H1 (cell line): ENCODE results near the gene MTF1. TPM values are rescaled to one million over a fixed set of nuclear protein-coding genes. Genes with fewer than 3 reads are reported as not detected.

Experiments used
- CHD2 ChIP-seq: IDR thresholded peaks from 2 replicates; pipeline ENCODE4 v1.6.1; 2012; ENCODE audit warnings: low read length, improper control_type of control experiment
- EZH2 ChIP-seq: fragments of 200-600 bp; sonication (generic); IDR thresholded peaks from 2 replicates; pipeline ENCODE4 v1.7.1; 2012; ENCODE audit warnings: low read depth, mild to moderate bottlenecking, moderate library complexity, low read length, inconsistent platforms; ENCODE audit not compliant: severe bottlenecking
- GABPA ChIP-seq: IDR thresholded peaks from 2 replicates; pipeline ENCODE4 v1.6.1; 2011; ENCODE audit warnings: mild to moderate bottlenecking, low read length, moderate library complexity, borderline replicate concordance; ENCODE audit not compliant: insufficient read depth
- PHF8 ChIP-seq: fragments of 200-600 bp; sonication (generic); conservative IDR thresholded peaks from 2 replicates; pipeline ENCODE4 v1.7.1; 2012; ENCODE audit warnings: low read depth, mild to moderate bottlenecking, inconsistent platforms, low read length, moderate library complexity
- POU5F1 ChIP-seq: IDR thresholded peaks from 2 replicates; pipeline ENCODE4 v1.6.1; 2011; ENCODE audit warnings: low read depth, mild to moderate bottlenecking, low read length, moderate library complexity
- SIX5 ChIP-seq: IDR thresholded peaks from 2 replicates; pipeline ENCODE4 v1.6.1; 2011; ENCODE audit warnings: mild to moderate bottlenecking, low read depth, low read length
- polyA plus RNA-seq, 7 experiments: library from polyadenylated mRNA; depleted of rRNA in 3 of 7; stranded (reverse) in 5 of 7; unstranded in 2 of 7; fragments of >200 nt in 5 of 7; fragments of 200-250 nt in 2 of 7; gene quantifications; 1 replicate in 5 of 7; 2 replicates in 1 of 7; 4 replicates in 1 of 7; pipeline versions ENCODE4 v1.2.1 to v1.2.3, GENCODE V29; 2011 to 2013; ENCODE audit warnings: missing spikeins in 2 of 7, mixed read lengths in 2 of 7
- total RNA-seq: library from RNA; stranded (reverse); fragmentation: NEBNext Ultra II Directional; extraction: Animal tissue kit (Norgen Biotek cat#: 25700); gene quantifications from 2 replicates; pipeline ENCODE4 v1.2.1, GENCODE V29; 2021
- TF ChIP-seq, protein P1 (sequence below): fragments of 300-600 bp; sonication (generic); IDR thresholded peaks from 2 replicates; pipeline ENCODE4 v1.7.1; 2012; ENCODE audit warnings: low read length, moderate library complexity, mild to moderate bottlenecking, inconsistent platforms; ENCODE audit not compliant: insufficient replicate concordance
- TF ChIP-seq, protein P2 (sequence below): IDR thresholded peaks from 2 replicates; pipeline ENCODE4 v1.6.1; 2012; ENCODE audit warnings: inconsistent platforms

MTF1 gene
- total and polyA plus RNA-seq, 2 of the 8 experiments (the other 6 are each of a cell fraction or from before 2014, with no cell fraction given) = 4.0 to 15.5 TPM

GRCh38 chr1:37762516-37762915 lies 96.9 kb downstream of the MTF1 start (continued):
- TF ChIP-seq, protein P1, sequence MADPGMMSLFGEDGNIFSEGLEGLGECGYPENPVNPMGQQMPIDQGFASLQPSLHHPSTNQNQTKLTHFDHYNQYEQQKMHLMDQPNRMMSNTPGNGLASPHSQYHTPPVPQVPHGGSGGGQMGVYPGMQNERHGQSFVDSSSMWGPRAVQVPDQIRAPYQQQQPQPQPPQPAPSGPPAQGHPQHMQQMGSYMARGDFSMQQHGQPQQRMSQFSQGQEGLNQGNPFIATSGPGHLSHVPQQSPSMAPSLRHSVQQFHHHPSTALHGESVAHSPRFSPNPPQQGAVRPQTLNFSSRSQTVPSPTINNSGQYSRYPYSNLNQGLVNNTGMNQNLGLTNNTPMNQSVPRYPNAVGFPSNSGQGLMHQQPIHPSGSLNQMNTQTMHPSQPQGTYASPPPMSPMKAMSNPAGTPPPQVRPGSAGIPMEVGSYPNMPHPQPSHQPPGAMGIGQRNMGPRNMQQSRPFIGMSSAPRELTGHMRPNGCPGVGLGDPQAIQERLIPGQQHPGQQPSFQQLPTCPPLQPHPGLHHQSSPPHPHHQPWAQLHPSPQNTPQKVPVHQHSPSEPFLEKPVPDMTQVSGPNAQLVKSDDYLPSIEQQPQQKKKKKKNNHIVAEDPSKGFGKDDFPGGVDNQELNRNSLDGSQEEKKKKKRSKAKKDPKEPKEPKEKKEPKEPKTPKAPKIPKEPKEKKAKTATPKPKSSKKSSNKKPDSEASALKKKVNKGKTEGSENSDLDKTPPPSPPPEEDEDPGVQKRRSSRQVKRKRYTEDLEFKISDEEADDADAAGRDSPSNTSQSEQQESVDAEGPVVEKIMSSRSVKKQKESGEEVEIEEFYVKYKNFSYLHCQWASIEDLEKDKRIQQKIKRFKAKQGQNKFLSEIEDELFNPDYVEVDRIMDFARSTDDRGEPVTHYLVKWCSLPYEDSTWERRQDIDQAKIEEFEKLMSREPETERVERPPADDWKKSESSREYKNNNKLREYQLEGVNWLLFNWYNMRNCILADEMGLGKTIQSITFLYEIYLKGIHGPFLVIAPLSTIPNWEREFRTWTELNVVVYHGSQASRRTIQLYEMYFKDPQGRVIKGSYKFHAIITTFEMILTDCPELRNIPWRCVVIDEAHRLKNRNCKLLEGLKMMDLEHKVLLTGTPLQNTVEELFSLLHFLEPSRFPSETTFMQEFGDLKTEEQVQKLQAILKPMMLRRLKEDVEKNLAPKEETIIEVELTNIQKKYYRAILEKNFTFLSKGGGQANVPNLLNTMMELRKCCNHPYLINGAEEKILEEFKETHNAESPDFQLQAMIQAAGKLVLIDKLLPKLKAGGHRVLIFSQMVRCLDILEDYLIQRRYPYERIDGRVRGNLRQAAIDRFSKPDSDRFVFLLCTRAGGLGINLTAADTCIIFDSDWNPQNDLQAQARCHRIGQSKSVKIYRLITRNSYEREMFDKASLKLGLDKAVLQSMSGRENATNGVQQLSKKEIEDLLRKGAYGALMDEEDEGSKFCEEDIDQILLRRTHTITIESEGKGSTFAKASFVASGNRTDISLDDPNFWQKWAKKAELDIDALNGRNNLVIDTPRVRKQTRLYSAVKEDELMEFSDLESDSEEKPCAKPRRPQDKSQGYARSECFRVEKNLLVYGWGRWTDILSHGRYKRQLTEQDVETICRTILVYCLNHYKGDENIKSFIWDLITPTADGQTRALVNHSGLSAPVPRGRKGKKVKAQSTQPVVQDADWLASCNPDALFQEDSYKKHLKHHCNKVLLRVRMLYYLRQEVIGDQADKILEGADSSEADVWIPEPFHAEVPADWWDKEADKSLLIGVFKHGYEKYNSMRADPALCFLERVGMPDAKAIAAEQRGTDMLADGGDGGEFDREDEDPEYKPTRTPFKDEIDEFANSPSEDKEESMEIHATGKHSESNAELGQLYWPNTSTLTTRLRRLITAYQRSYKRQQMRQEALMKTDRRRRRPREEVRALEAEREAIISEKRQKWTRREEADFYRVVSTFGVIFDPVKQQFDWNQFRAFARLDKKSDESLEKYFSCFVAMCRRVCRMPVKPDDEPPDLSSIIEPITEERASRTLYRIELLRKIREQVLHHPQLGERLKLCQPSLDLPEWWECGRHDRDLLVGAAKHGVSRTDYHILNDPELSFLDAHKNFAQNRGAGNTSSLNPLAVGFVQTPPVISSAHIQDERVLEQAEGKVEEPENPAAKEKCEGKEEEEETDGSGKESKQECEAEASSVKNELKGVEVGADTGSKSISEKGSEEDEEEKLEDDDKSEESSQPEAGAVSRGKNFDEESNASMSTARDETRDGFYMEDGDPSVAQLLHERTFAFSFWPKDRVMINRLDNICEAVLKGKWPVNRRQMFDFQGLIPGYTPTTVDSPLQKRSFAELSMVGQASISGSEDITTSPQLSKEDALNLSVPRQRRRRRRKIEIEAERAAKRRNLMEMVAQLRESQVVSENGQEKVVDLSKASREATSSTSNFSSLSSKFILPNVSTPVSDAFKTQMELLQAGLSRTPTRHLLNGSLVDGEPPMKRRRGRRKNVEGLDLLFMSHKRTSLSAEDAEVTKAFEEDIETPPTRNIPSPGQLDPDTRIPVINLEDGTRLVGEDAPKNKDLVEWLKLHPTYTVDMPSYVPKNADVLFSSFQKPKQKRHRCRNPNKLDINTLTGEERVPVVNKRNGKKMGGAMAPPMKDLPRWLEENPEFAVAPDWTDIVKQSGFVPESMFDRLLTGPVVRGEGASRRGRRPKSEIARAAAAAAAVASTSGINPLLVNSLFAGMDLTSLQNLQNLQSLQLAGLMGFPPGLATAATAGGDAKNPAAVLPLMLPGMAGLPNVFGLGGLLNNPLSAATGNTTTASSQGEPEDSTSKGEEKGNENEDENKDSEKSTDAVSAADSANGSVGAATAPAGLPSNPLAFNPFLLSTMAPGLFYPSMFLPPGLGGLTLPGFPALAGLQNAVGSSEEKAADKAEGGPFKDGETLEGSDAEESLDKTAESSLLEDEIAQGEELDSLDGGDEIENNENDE = no peak
- TF ChIP-seq, protein P2, sequence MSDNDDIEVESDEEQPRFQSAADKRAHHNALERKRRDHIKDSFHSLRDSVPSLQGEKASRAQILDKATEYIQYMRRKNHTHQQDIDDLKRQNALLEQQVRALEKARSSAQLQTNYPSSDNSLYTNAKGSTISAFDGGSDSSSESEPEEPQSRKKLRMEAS = no peak
- TF ChIP-seq EZH2 (no peak), SIX5 (no peak), GABPA (no peak), PHF8 (no peak), POU5F1 (no peak), CHD2 (no peak)
